ENCODE measurements around the gene CRHBP. TPM values are rescaled to one million over a fixed set of nuclear protein-coding genes. Genes with fewer than 3 reads are reported as not detected.
A peak's percentile ranks its signal among the peaks of the same experiment; 100 is the strongest.

Gene CRHBP
- total and polyA plus RNA-seq, 4 experiments from 2014 or later = not detected

GRCh38 chr5:76927961-76928360 is 24.9 kb upstream of the CRHBP start:
- Mint-ChIP-seq H3K27me3 (peaks cover 1 to 9% of the 10 kb centered on the region in 2 donors), H3K27ac (no peak overlapping the region), H3K4me1 (no peaks in the 10 kb centered on the region), H3K36me3 (no peaks in the 10 kb centered on the region), H3K4me3 (no peak overlapping the region), H3K9me3 (no peaks in the 10 kb centered on the region)
- ChIA-PET CTCF (ENCODE audit: partially characterized antibody) (no interaction called here), POLR2A (ENCODE audit: partially characterized antibody) (no interaction called here)
- Histone ChIP-seq H3K27ac (ENCODE audit: low read depth, low read length) (no peak overlapping the region), H3K4me1 (ENCODE audit: insufficient read depth, low read length) (no peaks in the 10 kb centered on the region), H3K9me3 (ENCODE audit: control insufficient read depth in 1 of 2, low read length in 2 of 2) (no peaks in the 10 kb centered on the region), H3K36me3 (ENCODE audit: insufficient read depth, low read length) (no peaks in the 10 kb centered on the region), H3K4me3 (ENCODE audit: low read length in 2 of 2) (no peak overlapping the region), H3K27me3 (ENCODE audit: insufficient read depth, low read length) (no peaks in the 10 kb centered on the region)
- DNase-seq = no peak
- intact Hi-C loops (cut with micrococcal nuclease) = no loop called here

GRCh38 chr5:76930083-76930482 is 22.8 kb upstream of the CRHBP start:
- Mint-ChIP-seq H3K27me3 (peaks cover 4 to 14% of the 10 kb centered on the region in 2 donors), H3K27ac (no peak overlapping the region)
- intact Hi-C loops (cut with micrococcal nuclease) = no loop called here

GRCh38 chr5:76938177-76938576 is 14.7 kb upstream of the CRHBP start:
- no peaks in the 10 kb centered on the region for H3K4me1 Mint-ChIP-seq
- intact Hi-C loops (cut with micrococcal nuclease) = no loop called here
- CTCF ChIA-PET (ENCODE audit: partially characterized antibody) = interaction anchor here (0.6 kb wide), 1 partner anchor 934 kb away, joined by 3 read pairs; no protein-coding TSS in a partner anchor

More at GRCh38 chr5:76930083-76930482, 22.8 kb upstream of the CRHBP start:
- Histone ChIP-seq H3K27ac (ENCODE audit: low read depth, low read length) (no peak overlapping the region), H3K4me3 (ENCODE audit: low read length in 2 of 2) (no peak overlapping the region), H3K4me1 (ENCODE audit: insufficient read depth, low read length) (no peaks in the 10 kb centered on the region), H3K36me3 (ENCODE audit: insufficient read depth, low read length) (no peaks in the 10 kb centered on the region), H3K9me3 (ENCODE audit: control insufficient read depth in 1 of 2, low read length in 2 of 2) (no peaks in the 10 kb centered on the region), H3K27me3 (ENCODE audit: insufficient read depth, low read length) (no peaks in the 10 kb centered on the region)
- CTCF ChIA-PET (ENCODE audit: partially characterized antibody) = no interaction called here
- Mint-ChIP-seq H3K36me3 (no peaks in the 10 kb centered on the region), H3K9me3 (no peaks in the 10 kb centered on the region), H3K4me1 (no peaks in the 10 kb centered on the region), H3K4me3 (no peak overlapping the region)
- DNase-seq = no peak
- POLR2A ChIA-PET (ENCODE audit: partially characterized antibody) = no interaction called here

GRCh38 chr5:76941000-76941399 is 11.8 kb upstream of the CRHBP start:
- no peaks in the 10 kb centered on the region for H3K27me3 ChIP-seq (ENCODE audit: insufficient read depth, low read length)
- no peaks in the 10 kb centered on the region for H3K4me1 Mint-ChIP-seq
- intact Hi-C loops (cut with micrococcal nuclease) = no loop called here
- no peak overlapping the region for H3K27ac ChIP-seq (ENCODE audit: low read depth, low read length)
- no peak for DNase-seq
- H3K9me3 Mint-ChIP-seq = peaks cover 0 to 2% (median 0%) of the 10 kb centered on the region in 8 donors
- peaks cover under 1 to 9% of the 10 kb centered on the region in 2 donors for H3K27me3 Mint-ChIP-seq
- ChIA-PET CTCF (ENCODE audit: partially characterized antibody) (no interaction called here), POLR2A (ENCODE audit: partially characterized antibody) (no interaction called here)
- H3K36me3 Mint-ChIP-seq = no peaks in the 10 kb centered on the region
- no peaks in the 10 kb centered on the region for H3K4me1 ChIP-seq (ENCODE audit: insufficient read depth, low read length)
- no peak overlapping the region for H3K4me3 ChIP-seq (ENCODE audit: low read length in 2 of 2)
- no peaks in the 10 kb centered on the region for H3K9me3 ChIP-seq (ENCODE audit: control insufficient read depth in 1 of 2, low read length in 2 of 2)
- H3K36me3 ChIP-seq (ENCODE audit: insufficient read depth, low read length) = no peaks in the 10 kb centered on the region
- H3K27ac Mint-ChIP-seq = no peak overlapping the region
- H3K4me3 Mint-ChIP-seq = no peak overlapping the region

More at GRCh38 chr5:76938177-76938576, 14.7 kb upstream of the CRHBP start:
- Mint-ChIP-seq H3K36me3 (no peaks in the 10 kb centered on the region), H3K27me3 (peaks cover 4 to 9% of the 10 kb centered on the region in 2 donors), H3K27ac (peak overlapping the region in 1 of 7 donors; percentile 3), H3K4me3 (no peak overlapping the region), H3K9me3 (peaks cover 0 to 2% (median 0%) of the 10 kb centered on the region in 8 donors)
- Histone ChIP-seq H3K27ac (ENCODE audit: low read depth, low read length) (no peak overlapping the region), H3K27me3 (ENCODE audit: insufficient read depth, low read length) (no peaks in the 10 kb centered on the region), H3K4me3 (ENCODE audit: low read length in 2 of 2) (no peak overlapping the region), H3K36me3 (ENCODE audit: insufficient read depth, low read length) (no peaks in the 10 kb centered on the region), H3K9me3 (ENCODE audit: control insufficient read depth in 1 of 2, low read length in 2 of 2) (no peaks in the 10 kb centered on the region), H3K4me1 (ENCODE audit: insufficient read depth, low read length) (no peaks in the 10 kb centered on the region)
- no peak for DNase-seq
- POLR2A ChIA-PET (ENCODE audit: partially characterized antibody) = no interaction called here

- Histone ChIP-seq H3K36me3 (ENCODE audit: insufficient read depth, low read length) (no peaks in the 10 kb centered on the region), H3K27ac (ENCODE audit: low read depth, low read length) (no peak overlapping the region), H3K9me3 (ENCODE audit: control insufficient read depth in 1 of 2, low read length in 2 of 2) (no peaks in the 10 kb centered on the region), H3K4me3 (ENCODE audit: low read length in 2 of 2) (no peak overlapping the region), H3K27me3 (ENCODE audit: insufficient read depth, low read length) (no peaks in the 10 kb centered on the region), H3K4me1 (ENCODE audit: insufficient read depth, low read length) (no peaks in the 10 kb centered on the region)
- peaks cover 0 to 2% (median 0%) of the 10 kb centered on the region in 8 donors for H3K9me3 Mint-ChIP-seq
- intact Hi-C loops (cut with micrococcal nuclease) = no loop called here
- ChIA-PET CTCF (ENCODE audit: partially characterized antibody) (no interaction called here), POLR2A (ENCODE audit: partially characterized antibody) (no interaction called here)
- H3K4me1 Mint-ChIP-seq = no peaks in the 10 kb centered on the region
- no peaks in the 10 kb centered on the region for H3K36me3 Mint-ChIP-seq
- peaks cover 4 to 9% of the 10 kb centered on the region in 2 donors for H3K27me3 Mint-ChIP-seq
- H3K27ac Mint-ChIP-seq = no peak overlapping the region
- no peak for DNase-seq
- no peak overlapping the region for H3K4me3 Mint-ChIP-seq
Measured at GRCh38 chr5:76941442-76941841, 11.4 kb upstream of the CRHBP start.

GRCh38 chr5:76942581-76942980 is 10.3 kb upstream of the CRHBP start:
- no peaks in the 10 kb centered on the region for H3K27me3 ChIP-seq (ENCODE audit: insufficient read depth, low read length)
- CTCF ChIA-PET (ENCODE audit: partially characterized antibody) = no interaction called here
- no peak overlapping the region for H3K27ac ChIP-seq (ENCODE audit: low read depth, low read length)
- no peaks in the 10 kb centered on the region for H3K4me1 ChIP-seq (ENCODE audit: insufficient read depth, low read length)
- peaks cover 8 to 11% of the 10 kb centered on the region in 2 donors for H3K27me3 Mint-ChIP-seq
- POLR2A ChIA-PET (ENCODE audit: partially characterized antibody) = no interaction called here
- H3K9me3 Mint-ChIP-seq = peaks cover 0 to 2% (median 0%) of the 10 kb centered on the region in 8 donors
- H3K4me1 Mint-ChIP-seq = no peaks in the 10 kb centered on the region
- no peak for DNase-seq
- intact Hi-C loops (cut with micrococcal nuclease) = no loop called here
- no peaks in the 10 kb centered on the region for H3K9me3 ChIP-seq (ENCODE audit: control insufficient read depth in 1 of 2, low read length in 2 of 2)
- H3K36me3 Mint-ChIP-seq = no peaks in the 10 kb centered on the region
- H3K27ac Mint-ChIP-seq = no peak overlapping the region
- H3K4me3 Mint-ChIP-seq = no peak overlapping the region
- no peak overlapping the region for H3K4me3 ChIP-seq (ENCODE audit: low read length in 2 of 2)
- H3K36me3 ChIP-seq (ENCODE audit: insufficient read depth, low read length) = no peaks in the 10 kb centered on the region

- no peaks in the 10 kb centered on the region for H3K4me1 Mint-ChIP-seq
- Histone ChIP-seq H3K4me1 (ENCODE audit: insufficient read depth, low read length) (no peaks in the 10 kb centered on the region), H3K9me3 (ENCODE audit: control insufficient read depth in 1 of 2, low read length in 2 of 2) (no peaks in the 10 kb centered on the region), H3K36me3 (ENCODE audit: insufficient read depth, low read length) (no peaks in the 10 kb centered on the region), H3K27me3 (ENCODE audit: insufficient read depth, low read length) (no peaks in the 10 kb centered on the region), H3K4me3 (ENCODE audit: low read length in 2 of 2) (no peak overlapping the region), H3K27ac (ENCODE audit: low read depth, low read length) (no peak overlapping the region)
- ChIA-PET CTCF (ENCODE audit: partially characterized antibody) (no interaction called here), POLR2A (ENCODE audit: partially characterized antibody) (no interaction called here)
- no peak for DNase-seq
- peaks cover 0 to 2% (median 0%) of the 10 kb centered on the region in 8 donors for H3K9me3 Mint-ChIP-seq
- no peaks in the 10 kb centered on the region for H3K36me3 Mint-ChIP-seq
- no peak overlapping the region for H3K27ac Mint-ChIP-seq
- intact Hi-C loops (cut with micrococcal nuclease) = no loop called here
- no peak overlapping the region for H3K4me3 Mint-ChIP-seq
- H3K27me3 Mint-ChIP-seq = peaks cover 8 to 11% of the 10 kb centered on the region in 2 donors
Measured at GRCh38 chr5:76943006-76943405, 9.8 kb upstream of the CRHBP start.

- H3K27ac Mint-ChIP-seq = no peak overlapping the region
- no peak overlapping the region for H3K4me3 ChIP-seq (ENCODE audit: low read length in 2 of 2)
- H3K27me3 ChIP-seq (ENCODE audit: insufficient read depth, low read length) = no peaks in the 10 kb centered on the region
- no peaks in the 10 kb centered on the region for H3K36me3 Mint-ChIP-seq
- peaks cover 0 to 2% (median 0%) of the 10 kb centered on the region in 8 donors for H3K9me3 Mint-ChIP-seq
- POLR2A ChIA-PET (ENCODE audit: partially characterized antibody) = no interaction called here
- H3K36me3 ChIP-seq (ENCODE audit: insufficient read depth, low read length) = no peaks in the 10 kb centered on the region
- no peak overlapping the region for H3K4me3 Mint-ChIP-seq
- H3K9me3 ChIP-seq (ENCODE audit: control insufficient read depth in 1 of 2, low read length in 2 of 2) = no peaks in the 10 kb centered on the region
- intact Hi-C loops (cut with micrococcal nuclease) = no loop called here
- H3K27ac ChIP-seq (ENCODE audit: low read depth, low read length) = no peak overlapping the region
- CTCF ChIA-PET (ENCODE audit: partially characterized antibody) = no interaction called here
- H3K27me3 Mint-ChIP-seq = peaks cover 8 to 13% of the 10 kb centered on the region in 2 donors
- H3K4me1 Mint-ChIP-seq = no peaks in the 10 kb centered on the region
- no peak for DNase-seq
- no peaks in the 10 kb centered on the region for H3K4me1 ChIP-seq (ENCODE audit: insufficient read depth, low read length)
Measured at GRCh38 chr5:76944638-76945037, 8.2 kb upstream of the CRHBP start.

All from CD4-positive, alpha-beta memory T cell (primary cell).